CD8-positive, alpha-beta memory T cell (primary cell): ENCODE measurements around the gene RAET1L. TPM values are rescaled to one million over a fixed set of nuclear protein-coding genes. Genes with fewer than 3 reads are reported as not detected.
"Not testable (repeated sequence)": the region's sequence is repeated elsewhere in the genome, so short reads cannot be mapped to it uniquely, and the experiment has no call there.

ENCODE experiments used
- CTCF ChIA-PET: fragments of 350-600 bp; sonication (Branson Sonifier 250); formaldehyde crosslinking; loops from one replicate; lab custom pipeline; 2021; ENCODE audit warnings: antibody characterized with exemption; lab: Charles Lee
- POLR2A ChIA-PET: fragments of 350-600 bp; sonication (Branson Sonifier 250); formaldehyde crosslinking; loops from one replicate; lab custom pipeline; 2021; ENCODE audit warnings: antibody characterized with exemption; lab: Charles Lee
- DNase-seq, 5 donors: peaks; one replicate each; pipeline versions ENCODE4 v3.0.0 to v3.0.0-alpha.2; 2020 to 2022; ENCODE audit warnings: mixed read lengths in 1 of 5
- H3K27ac ChIP-seq: one replicate; pipeline ENCODE4 v1.7.0; 2013; ENCODE audit warnings: low read depth, mild to moderate bottlenecking, low read length, moderate library complexity
- H3K27me3 ChIP-seq: 2 replicates; pipeline ENCODE4 v1.7.0; 2013; ENCODE audit warnings: low read length, mild to moderate bottlenecking; ENCODE audit not compliant: insufficient read depth, poor library complexity, severe bottlenecking
- H3K36me3 ChIP-seq: 2 replicates; pipeline ENCODE4 v1.7.0; 2013; ENCODE audit warnings: mild to moderate bottlenecking, low read length, moderate library complexity; ENCODE audit not compliant: insufficient read depth
- H3K4me1 ChIP-seq: 2 replicates; pipeline ENCODE4 v1.7.0; 2013; ENCODE audit warnings: mild to moderate bottlenecking, low read length, moderate library complexity; ENCODE audit not compliant: insufficient read depth
- H3K4me3 ChIP-seq: 2 replicates; pipeline ENCODE4 v1.7.0; 2013; ENCODE audit warnings: mild to moderate bottlenecking, low read length
- H3K9me3 ChIP-seq: 2 replicates; pipeline ENCODE4 v1.7.0; 2013; ENCODE audit warnings: mild to moderate bottlenecking, low read length
- H3K27ac Mint-ChIP-seq, 8 donors: one replicate each; pipeline ENCODE4 v1.8.0; 2020 to 2021; ENCODE audit warnings: mixed read lengths in 8 of 8, mild to moderate bottlenecking in 6 of 8, inconsistent platforms in 3 of 8, moderate library complexity in 3 of 8
- H3K27me3 Mint-ChIP-seq, 2 donors: one replicate each; pipeline ENCODE4 v1.8.0; 2020 to 2021; ENCODE audit warnings: mixed read lengths in 2 of 2, mild to moderate bottlenecking in 1 of 2, moderate library complexity in 1 of 2
- H3K36me3 Mint-ChIP-seq, 3 donors: one replicate each; pipeline ENCODE4 v1.8.0; 2020 to 2021; ENCODE audit warnings: mixed read lengths in 3 of 3, inconsistent platforms in 1 of 3, mild to moderate bottlenecking in 1 of 3
- H3K4me1 Mint-ChIP-seq, 3 donors: one replicate each; pipeline ENCODE4 v1.8.0; 2020 to 2021; ENCODE audit warnings: mixed read lengths in 3 of 3, inconsistent platforms in 1 of 3, mild to moderate bottlenecking in 1 of 3
- H3K4me3 Mint-ChIP-seq, 7 donors: one replicate each; pipeline ENCODE4 v1.8.0; 2020 to 2021; ENCODE audit warnings: mixed read lengths in 7 of 7, mild to moderate bottlenecking in 6 of 7, moderate library complexity in 4 of 7, inconsistent platforms in 2 of 7
- H3K9me3 Mint-ChIP-seq, 5 donors: one replicate each; pipeline ENCODE4 v1.8.0; 2020 to 2022; ENCODE audit warnings: mixed read lengths in 5 of 5, mild to moderate bottlenecking in 3 of 5, moderate library complexity in 2 of 5, inconsistent platforms in 1 of 5
- polyA plus RNA-seq: library from polyadenylated mRNA; unstranded; fragments of 300-500 nt; fragmentation: Illumina TruSeq; gene quantifications from one replicate; pipeline ENCODE4 v1.2.3, GENCODE V29; 2021
- total RNA-seq, 2 experiments: library from RNA; stranded (reverse); gene quantifications; one replicate each; pipeline ENCODE4 v1.2.3, GENCODE V29; 2021

The RAET1L gene
- total and polyA plus RNA-seq, 3 experiments from 2014 or later = not detected

DNA sequence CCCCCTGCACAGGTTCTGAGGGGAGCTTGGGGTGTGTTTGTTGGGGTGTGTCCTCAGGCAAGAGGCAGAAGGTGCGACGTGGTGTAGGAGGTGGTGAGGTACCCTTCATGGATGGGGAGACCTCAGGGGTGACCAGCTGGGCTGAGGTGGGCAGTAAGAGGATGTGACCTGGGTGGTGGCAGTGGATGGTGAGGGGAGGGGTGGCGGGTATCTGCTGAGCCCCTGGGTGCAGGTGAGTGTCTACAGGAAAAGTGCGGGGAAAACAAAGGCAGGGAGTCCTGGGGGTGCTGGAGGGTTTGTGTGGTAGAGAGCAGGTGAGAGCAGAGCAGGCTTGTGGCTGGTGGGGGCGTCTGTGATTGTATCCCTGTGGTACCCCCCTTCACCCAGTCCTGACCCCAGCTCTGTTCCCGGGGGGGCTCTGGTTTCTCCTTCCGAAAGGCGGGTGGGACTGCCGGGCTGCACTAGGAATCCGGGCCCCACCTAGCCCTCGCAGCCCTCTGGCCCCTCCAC is 631 bp downstream of the RAET1L start:
- no peak overlapping the region for H3K27ac Mint-ChIP-seq
- H3K4me1 Mint-ChIP-seq = peaks cover 6 to 12% (median 7%) of the 10 kb centered on the region in 3 donors
- Histone ChIP-seq H3K27ac (no peak overlapping the region), H3K9me3 (no peaks in the 10 kb centered on the region), H3K36me3 (no peaks in the 10 kb centered on the region), H3K4me1 (peaks cover 9% of the 10 kb centered on the region), H3K4me3 (no peak overlapping the region), H3K27me3 (peaks cover 10% of the 10 kb centered on the region)
- ChIA-PET POLR2A (interaction anchor here (0.9 kb wide), 1 partner anchor 214 kb away, joined by 3 read pairs; no protein-coding TSS in a partner anchor), CTCF (interaction anchor here (0.8 kb wide), 1 partner anchor 8 kb away, joined by 5 read pairs; no protein-coding TSS in a partner anchor)
- no peaks in the 10 kb centered on the region for H3K36me3 Mint-ChIP-seq
- peaks cover 43 to 60% of the 10 kb centered on the region in 2 donors for H3K27me3 Mint-ChIP-seq
- peak overlapping the region in 1 of 7 donors; percentile 8 for H3K4me3 Mint-ChIP-seq
- no peak for DNase-seq
- H3K9me3 Mint-ChIP-seq = no peaks in the 10 kb centered on the region

DNA sequence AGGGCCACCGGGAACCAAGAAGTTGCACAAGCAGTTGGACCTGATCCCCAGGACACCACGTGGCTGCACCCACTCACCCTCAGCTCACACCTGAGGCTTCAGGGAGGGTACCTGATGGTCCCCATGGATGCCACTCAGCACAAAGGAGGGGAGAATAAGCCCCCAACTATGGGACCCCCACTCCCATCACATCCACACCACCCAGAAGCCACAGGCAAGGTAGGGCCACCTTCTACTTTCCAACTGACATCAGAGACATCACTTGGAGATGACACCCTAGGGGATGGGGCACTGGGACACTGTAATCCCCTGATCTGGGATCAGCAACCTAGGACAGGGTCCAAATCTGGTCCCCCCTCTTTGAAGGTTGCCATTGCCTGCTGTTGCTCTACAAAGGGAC is 1.3 kb downstream of the RAET1L start:
- H3K9me3 Mint-ChIP-seq, H3K4me1 ChIP-seq, H3K27ac ChIP-seq, H3K36me3 Mint-ChIP-seq, H3K9me3 ChIP-seq, H3K27ac Mint-ChIP-seq, H3K36me3 ChIP-seq, H3K4me3 ChIP-seq, POLR2A ChIA-PET, DNase-seq, H3K4me3 Mint-ChIP-seq, CTCF ChIA-PET: not testable (repeated sequence)
- H3K4me1 Mint-ChIP-seq = peaks cover 6 to 12% (median 7%) of the 10 kb centered on the region in 3 donors
- peaks cover 10% of the 10 kb centered on the region for H3K27me3 ChIP-seq
- H3K27me3 Mint-ChIP-seq = peaks cover 46 to 64% of the 10 kb centered on the region in 2 donors

DNA sequence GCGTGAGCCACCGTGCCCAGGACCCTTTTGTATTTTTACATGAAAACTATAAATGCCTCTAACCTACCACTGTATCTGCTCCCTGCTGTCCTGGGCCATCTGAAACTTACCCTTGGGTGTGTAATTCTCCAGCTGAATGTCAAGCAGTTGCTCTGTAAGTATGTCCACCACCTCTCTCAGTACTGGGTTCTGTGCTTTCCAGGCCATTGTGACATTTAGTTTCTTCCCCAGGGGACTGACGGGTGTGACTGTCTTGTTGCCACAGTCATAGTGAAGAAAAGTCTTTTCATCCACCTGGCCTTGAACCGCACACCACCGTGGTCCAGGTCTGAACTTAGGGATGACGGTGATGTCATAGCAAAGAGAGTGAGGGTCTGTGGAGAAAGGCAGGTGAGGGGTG is 3.5 kb downstream of the RAET1L start:
- H3K27me3 ChIP-seq = peaks cover 10% of the 10 kb centered on the region
- H3K9me3 Mint-ChIP-seq, H3K4me3 Mint-ChIP-seq, H3K4me3 ChIP-seq, DNase-seq, H3K27ac Mint-ChIP-seq, POLR2A ChIA-PET, H3K36me3 Mint-ChIP-seq, H3K36me3 ChIP-seq, H3K27ac ChIP-seq, H3K9me3 ChIP-seq, H3K4me1 ChIP-seq, CTCF ChIA-PET: not testable (repeated sequence)
- Mint-ChIP-seq H3K27me3 (peaks cover 34 to 64% of the 10 kb centered on the region in 2 donors), H3K4me1 (peaks cover 6 to 14% (median 9%) of the 10 kb centered on the region in 3 donors)

DNA sequence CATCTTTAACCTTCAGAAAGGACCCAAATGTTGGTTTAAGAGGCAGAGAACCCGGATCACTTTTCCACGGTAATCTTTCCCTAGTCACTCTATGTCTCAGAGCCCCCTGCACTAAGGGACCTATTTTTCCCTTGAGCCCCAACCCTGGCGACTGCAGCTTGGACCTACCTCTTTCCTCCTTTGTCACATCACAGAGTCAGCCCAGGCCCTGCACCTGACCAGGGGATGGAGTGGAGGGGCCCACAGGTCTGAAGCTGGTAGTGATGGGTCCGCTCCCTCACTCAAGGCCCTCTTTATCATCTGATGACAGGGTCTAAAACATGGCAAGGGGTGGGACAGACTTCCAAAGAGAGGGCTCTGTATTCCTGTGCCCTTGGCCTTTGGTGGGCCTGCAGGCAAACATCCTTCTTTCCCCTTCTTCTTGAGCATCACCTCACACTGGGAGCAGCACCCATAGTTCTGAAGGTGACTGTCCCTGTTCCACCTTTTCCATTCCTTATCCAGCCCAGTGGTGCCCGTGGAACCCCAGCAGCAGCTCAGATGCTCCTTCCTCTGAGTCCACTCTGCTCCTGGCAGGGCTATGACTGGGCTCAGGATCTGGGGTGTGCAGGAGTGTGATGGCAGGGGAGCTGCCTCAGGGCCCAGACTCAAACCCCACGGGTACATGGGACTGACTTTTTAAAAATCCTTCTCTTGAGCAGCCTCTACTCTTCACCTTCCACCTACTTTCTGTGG is 6.3 kb downstream of the RAET1L start:
- no peaks in the 10 kb centered on the region for H3K4me1 ChIP-seq
- POLR2A ChIA-PET = no interaction called here
- Mint-ChIP-seq H3K4me1 (peaks cover 7 to 17% (median 16%) of the 10 kb centered on the region in 3 donors), H3K27ac (no peak overlapping the region), H3K36me3 (no peaks in the 10 kb centered on the region), H3K9me3 (no peaks in the 10 kb centered on the region), H3K27me3 (peaks cover 33 to 57% of the 10 kb centered on the region in 2 donors), H3K4me3 (no peak overlapping the region)
- peaks cover 16% of the 10 kb centered on the region for H3K27me3 ChIP-seq
- no peak overlapping the region for H3K4me3 ChIP-seq
- CTCF ChIA-PET = no interaction called here
- DNase-seq = no peak
- H3K9me3 ChIP-seq = no peaks in the 10 kb centered on the region
- H3K36me3 ChIP-seq = no peaks in the 10 kb centered on the region
- no peak overlapping the region for H3K27ac ChIP-seq

DNA sequence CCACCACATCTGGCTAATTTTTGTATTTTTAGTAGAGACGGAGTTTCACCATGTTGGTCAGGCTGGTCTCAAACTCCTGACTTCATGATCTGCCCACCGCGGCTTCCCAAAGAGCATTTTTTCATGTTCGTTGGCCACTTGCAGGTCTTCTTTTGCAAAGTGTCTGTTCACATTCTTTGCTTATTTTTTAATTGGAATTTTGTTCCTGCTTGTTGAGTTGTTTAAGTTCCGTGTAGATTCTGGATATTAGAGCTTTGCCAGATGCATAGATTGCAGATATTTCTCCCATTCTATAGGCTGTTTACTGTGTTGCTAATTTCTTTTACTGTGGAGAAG is 8.2 kb downstream of the RAET1L start:
- peaks cover 9 to 20% (median 20%) of the 10 kb centered on the region in 3 donors for H3K4me1 Mint-ChIP-seq

DNA sequence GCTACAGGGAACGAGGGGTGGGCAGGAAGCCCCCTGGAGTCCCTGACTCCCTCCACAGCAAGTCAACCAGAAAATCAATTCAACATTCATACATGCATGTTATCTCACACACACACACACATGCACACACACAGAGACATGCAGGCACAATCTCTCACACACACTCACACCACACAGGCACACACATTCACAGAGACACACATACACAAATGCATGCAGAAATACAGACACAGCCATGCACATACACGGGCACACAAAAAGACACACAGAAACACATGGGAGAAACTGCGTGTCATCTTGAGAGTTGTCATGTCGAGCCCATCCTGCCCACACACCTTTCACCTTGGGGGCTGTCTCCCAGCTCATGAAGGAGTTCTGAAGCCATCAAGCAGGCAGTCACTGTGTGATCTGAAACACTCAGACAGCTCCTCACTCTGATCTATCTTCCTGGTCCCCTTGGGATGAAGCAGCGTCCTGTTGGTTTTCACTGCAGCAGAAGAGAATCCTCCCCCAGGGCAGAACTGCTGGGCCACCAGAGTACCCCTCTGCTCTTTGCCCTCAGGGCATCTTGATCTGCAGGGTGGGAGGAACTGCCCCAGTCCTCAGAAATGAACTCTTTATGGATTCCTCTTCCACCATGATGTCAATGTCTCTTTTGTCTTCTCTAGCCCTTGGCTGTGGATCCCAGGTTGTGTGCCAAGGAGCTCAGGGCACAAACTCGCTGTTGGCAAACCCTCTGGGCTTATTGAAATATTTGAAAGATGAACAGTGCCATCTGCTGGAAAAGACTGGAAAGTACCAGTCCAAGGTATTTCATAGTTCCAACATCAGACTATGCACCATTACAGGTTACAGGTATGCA is 8.8 kb downstream of the RAET1L start:
- peaks cover 28% of the 10 kb centered on the region for H3K27me3 ChIP-seq

More for the DNA sequence above, 8.2 kb downstream of the RAET1L start:
- H3K27me3 Mint-ChIP-seq = peaks cover 46 to 71% of the 10 kb centered on the region in 2 donors
- H3K4me1 ChIP-seq, H3K27ac ChIP-seq, H3K9me3 Mint-ChIP-seq, H3K36me3 Mint-ChIP-seq, H3K36me3 ChIP-seq, H3K27ac Mint-ChIP-seq, H3K4me3 Mint-ChIP-seq, DNase-seq, H3K9me3 ChIP-seq, H3K4me3 ChIP-seq: not testable (repeated sequence)
- POLR2A ChIA-PET = interaction anchor here (0.6 kb wide), 1 partner anchor 34 kb away, joined by 3 read pairs; no protein-coding TSS in a partner anchor
- peaks cover 28% of the 10 kb centered on the region for H3K27me3 ChIP-seq
- CTCF ChIA-PET = interaction anchor here (0.7 to 1.8 kb wide), 17 partner anchors 8 to 993 kb away, joined by 3 to 7 read pairs (median 3); partner anchors contain the start of gene RAET1L

DNA sequence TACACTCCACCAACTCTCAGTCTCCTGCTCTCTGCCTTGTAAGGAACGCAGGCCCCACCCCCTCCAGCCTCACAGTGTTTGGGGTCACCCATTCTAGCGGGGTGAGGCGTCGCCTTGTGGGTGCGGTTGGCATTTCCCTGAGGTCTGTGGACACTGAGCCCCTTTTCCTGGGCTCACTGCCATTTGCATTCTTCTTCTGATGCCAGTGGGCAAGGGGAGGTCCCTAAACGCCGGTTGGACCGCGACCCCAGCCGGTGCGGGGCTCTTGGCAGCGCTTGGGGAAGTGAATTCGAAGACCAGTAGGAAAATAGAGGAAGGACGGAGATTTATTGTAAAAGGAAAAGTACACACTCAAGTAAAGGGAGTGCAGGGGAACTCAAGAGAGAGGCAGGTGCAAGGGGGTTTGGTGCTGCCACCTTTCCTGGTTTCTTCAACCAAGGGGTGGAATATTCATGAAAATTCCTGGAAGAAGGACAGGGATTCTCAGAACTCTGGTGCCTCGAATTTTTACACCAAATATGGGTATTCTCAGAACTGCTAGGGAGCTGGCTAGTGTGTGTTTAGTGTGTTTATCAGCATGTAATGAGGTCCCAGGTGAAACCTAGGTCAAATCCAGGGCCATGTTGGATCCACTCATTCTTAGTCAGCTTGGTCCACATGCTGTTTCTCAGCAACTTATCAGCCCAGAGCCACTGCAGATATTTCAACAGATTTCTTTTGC is 9.9 kb downstream of the RAET1L start:
- H3K27me3 Mint-ChIP-seq = peaks cover 48 to 79% of the 10 kb centered on the region in 2 donors
- H3K4me1 ChIP-seq, CTCF ChIA-PET, H3K27ac ChIP-seq, H3K9me3 ChIP-seq, H3K36me3 ChIP-seq, POLR2A ChIA-PET, H3K36me3 Mint-ChIP-seq, H3K9me3 Mint-ChIP-seq, H3K4me3 ChIP-seq: not testable (repeated sequence)
- H3K27ac Mint-ChIP-seq = peak overlapping the region in 2 of 8 donors; percentile 32 to 81
- DNase-seq = peak in 1 of 5 donors; percentile 31
- H3K4me1 Mint-ChIP-seq = peaks cover 9 to 20% (median 20%) of the 10 kb centered on the region in 3 donors
- H3K27me3 ChIP-seq = peaks cover 28% of the 10 kb centered on the region
- peak overlapping the region in 2 of 7 donors; percentile 35 to 43 for H3K4me3 Mint-ChIP-seq

More for the DNA sequence above, 8.8 kb downstream of the RAET1L start:
- no peak overlapping the region for H3K27ac ChIP-seq
- no peaks in the 10 kb centered on the region for H3K36me3 ChIP-seq
- peaks cover 9 to 20% (median 20%) of the 10 kb centered on the region in 3 donors for H3K4me1 Mint-ChIP-seq
- no peak overlapping the region for H3K4me3 Mint-ChIP-seq
- ChIA-PET POLR2A (no interaction called here), CTCF (interaction anchor here (0.6 to 1.8 kb wide), 24 partner anchors 8 to 992 kb away, joined by 3 to 7 read pairs (median 3); partner anchors contain the start of gene RAET1L)
- H3K4me3 ChIP-seq = no peak overlapping the region
- peak overlapping the region in 2 of 8 donors; percentile 7 to 26 for H3K27ac Mint-ChIP-seq
- no peaks in the 10 kb centered on the region for H3K9me3 Mint-ChIP-seq
- H3K4me1 ChIP-seq = no peaks in the 10 kb centered on the region
- H3K9me3 ChIP-seq = no peaks in the 10 kb centered on the region
- no peaks in the 10 kb centered on the region for H3K36me3 Mint-ChIP-seq
- H3K27me3 Mint-ChIP-seq = peaks cover 46 to 77% of the 10 kb centered on the region in 2 donors
- DNase-seq = peak; percentile 37 to 68 (median 67)
